Stimulated activated CD8-positive, alpha-beta memory T cell treated with anti-CD3 and anti-CD28 coated beads, Interleukin-7, amount 100 ng/mL, for 48 hours (primary cell): ENCODE measurements around the gene DUSP14.

Experiments used
- DNase-seq, 2 donors: peaks; one replicate each; pipeline ENCODE4 v3.0.0-alpha.2; 2020; ENCODE audit warnings: low read depth in 1 of 2; ENCODE audit errors: extremely low read depth in 1 of 2

DUSP14 gene

DNA sequence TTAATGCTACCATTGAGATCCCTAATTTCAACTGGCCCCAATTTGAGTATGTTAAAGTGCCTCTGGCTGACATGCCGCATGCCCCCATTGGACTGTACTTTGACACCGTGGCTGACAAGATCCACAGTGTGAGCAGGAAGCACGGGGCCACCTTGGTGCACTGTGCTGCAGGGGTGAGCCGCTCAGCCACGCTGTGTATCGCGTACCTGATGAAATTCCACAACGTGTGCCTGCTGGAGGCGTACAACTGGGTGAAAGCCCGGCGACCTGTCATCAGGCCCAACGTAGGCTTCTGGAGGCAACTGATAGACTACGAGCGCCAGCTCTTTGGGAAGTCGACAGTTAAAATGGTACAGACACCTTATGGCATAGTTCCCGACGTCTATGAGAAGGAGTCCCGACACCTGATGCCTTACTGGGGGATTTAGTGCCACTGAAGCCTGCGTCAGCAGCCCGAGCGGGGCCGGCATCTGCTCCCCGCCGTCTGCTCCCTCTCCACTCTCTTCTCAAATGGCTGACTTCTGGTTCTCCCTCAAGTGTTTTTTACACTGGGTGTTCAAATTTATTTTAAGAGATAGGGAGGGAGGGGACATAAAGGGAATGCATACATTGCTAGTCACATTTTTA, 22.9 kb downstream of the DUSP14 start:
- DNase-seq: no peak

DNA sequence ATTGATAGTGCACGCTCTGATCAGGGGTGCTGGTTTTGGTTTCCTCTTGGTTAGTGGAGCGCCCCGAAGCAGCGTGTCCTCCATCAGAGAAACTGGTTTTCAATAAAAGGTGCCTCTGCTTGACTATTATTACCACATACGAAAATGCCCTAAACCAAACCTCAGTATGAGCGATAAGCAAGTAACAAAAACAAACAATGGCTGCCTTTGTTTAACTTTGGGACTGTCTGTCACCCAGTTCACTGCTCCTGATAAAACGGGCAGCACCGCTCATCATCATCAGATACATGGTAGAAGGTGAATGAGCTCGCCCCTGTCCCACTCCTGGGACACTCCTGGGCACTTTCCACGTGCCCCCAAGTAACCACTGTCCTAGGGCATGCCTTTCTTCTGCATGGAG, 24.0 kb downstream of the DUSP14 start:
- no peak for DNase-seq

DNA sequence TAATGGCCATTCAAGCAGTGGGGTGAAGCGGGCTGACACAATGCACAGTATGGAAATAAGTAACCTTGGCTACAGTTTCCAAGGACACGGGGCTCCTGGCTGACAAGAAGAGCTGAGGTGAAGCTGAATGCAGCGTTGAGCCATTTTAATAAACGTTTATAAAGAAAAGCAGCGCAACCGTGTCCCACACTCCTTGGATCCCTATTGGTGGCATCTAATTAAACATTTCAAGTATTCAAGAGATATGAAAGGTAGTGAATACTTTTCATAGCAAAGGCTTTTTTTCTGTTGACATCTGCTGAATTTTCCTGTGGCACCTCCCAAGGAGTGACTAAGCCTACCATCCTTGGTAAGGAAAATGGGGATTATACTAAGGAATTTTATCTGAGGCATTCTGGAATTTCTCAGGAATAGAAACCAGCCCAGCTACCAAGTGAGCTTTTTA, 26.5 kb downstream of the DUSP14 start:
- no peak for DNase-seq

DNA sequence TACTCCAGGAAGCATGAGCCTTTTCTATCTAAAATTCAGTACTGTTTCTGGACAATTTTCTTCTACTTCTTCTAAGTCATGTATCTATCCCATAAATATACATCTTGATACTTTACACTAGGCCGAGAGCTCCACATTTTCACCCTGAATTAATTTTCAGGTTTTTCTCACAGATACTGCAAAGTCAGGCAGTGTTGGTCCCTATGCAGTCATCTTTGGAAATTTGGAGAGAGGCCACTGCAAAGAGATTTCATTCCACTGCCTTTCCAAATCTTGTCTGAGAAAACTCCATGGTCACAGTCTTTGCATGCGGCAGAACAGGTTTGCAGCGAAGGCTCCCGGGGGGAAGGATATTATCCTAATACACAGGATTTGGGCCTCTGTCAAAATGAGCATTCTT, 28.2 kb downstream of the DUSP14 start:
- no peak for DNase-seq

DNA sequence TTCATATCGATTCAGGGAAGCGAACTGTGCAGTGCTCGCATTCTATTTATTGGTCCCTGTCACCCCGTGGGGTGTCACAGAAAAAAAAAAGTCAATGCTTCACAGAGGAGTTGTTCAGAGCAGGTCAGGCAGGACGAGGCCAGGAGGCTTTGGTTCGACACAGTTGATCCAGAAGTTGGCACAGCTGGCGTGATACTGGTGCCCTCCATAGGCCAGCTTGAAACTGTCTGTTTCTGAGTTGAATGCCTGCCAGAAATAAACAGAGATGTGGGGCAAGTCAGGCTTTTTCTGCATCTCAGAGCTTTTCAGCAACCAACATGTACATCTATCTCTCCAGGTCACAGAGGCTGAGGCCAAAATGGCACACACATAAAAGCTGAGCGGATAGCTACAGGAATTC, 29.1 kb downstream of the DUSP14 start:
- no peak for DNase-seq

DNA sequence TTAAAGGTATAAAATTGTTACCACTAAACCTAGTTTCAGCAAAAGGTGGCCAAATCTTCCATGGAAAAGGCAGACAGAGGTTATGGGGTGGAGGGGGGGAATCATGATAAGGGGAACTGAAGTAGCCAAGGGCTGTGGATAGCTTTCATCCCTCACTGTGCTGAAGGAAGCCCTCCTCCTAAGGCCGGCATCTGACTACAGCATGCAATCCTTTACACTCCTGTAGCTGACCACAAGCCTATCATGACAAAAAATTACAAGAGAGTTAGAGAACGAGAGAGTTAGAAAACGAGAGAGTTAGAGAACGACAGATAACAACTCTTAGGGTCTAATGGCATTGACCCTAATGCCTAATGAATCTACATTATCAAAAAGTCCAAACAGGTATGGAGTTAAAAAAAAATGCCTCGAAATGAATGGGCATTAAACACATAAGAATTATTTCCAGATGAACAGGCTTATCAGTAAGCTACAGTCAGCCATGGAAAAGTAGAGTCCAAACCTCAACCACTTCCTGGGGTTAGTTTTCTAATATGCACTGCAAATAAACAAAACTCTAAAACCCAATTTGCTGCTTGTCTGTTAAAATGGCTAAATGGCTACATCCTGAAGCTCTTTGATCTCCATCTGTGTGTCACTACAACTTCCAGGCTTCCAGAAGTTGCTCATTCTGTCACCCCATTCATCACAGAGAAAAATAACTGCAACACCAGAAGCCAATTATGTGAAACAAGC, 29.7 kb downstream of the DUSP14 start:
- no peak for DNase-seq

DNA sequence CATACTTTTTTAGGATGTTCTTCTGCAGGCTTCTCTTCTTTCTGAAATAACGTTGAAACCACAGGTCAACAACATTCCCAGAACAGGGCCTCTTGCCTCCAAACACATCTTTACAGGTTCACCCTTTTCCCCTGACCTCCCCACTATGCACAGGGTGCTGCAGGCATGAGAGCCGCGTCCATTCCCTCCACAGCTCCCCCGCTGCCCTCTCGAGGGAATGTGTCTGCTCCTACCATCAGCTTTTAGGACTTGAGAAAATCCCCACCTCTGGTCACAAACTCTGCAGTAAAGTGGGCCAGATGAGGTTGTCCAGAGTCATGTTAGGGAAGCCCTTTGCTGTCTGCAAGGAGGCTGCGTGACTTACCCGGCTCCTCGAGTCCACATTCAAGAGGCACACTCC, 30.5 kb downstream of the DUSP14 start:
- DNase-seq: no peak

DNA sequence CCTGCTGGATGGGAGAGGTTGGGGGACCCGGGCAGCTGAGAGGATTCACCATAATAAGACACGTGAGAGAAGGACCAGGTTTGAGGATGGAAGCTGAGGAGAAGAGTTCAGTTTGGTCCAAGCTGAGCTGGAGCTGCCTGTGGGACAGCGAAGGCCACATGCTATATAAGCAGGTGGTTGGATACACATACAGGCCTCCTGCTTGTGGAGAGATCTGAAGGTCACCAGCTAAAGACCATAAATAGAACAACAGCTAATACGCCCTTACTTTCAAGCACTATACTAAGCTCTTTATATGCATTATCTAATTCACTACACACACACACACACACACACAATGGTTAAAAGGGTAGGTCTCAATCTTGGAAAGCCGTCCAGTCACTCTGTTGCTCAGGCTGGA, 32.1 kb downstream of the DUSP14 start:
- no peak for DNase-seq

DNA sequence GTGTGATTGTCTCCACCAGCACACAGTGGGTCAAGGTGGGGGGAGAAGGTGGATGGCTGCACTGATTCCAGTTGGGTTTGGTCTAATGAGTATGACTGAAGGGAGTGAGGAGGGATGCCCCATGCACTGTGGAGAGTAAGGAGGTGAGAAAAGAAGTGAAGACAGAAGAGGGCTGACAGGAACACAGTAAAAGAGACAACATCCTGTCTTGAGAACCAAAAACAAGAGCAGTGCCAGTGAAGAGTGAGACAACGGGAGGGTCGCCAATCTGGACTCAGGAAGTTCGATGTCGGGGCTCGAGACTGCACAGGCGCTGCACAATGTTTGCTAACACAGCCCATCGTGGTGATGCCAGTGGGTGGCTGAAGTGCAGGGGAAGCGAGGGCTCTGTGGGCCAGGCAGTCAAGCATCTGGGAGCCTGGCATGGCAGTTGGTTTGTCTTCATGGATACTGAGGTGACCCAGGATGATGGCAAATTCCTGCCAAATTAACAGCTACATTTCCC, 34.1 kb downstream of the DUSP14 start:
- no peak for DNase-seq

DNA sequence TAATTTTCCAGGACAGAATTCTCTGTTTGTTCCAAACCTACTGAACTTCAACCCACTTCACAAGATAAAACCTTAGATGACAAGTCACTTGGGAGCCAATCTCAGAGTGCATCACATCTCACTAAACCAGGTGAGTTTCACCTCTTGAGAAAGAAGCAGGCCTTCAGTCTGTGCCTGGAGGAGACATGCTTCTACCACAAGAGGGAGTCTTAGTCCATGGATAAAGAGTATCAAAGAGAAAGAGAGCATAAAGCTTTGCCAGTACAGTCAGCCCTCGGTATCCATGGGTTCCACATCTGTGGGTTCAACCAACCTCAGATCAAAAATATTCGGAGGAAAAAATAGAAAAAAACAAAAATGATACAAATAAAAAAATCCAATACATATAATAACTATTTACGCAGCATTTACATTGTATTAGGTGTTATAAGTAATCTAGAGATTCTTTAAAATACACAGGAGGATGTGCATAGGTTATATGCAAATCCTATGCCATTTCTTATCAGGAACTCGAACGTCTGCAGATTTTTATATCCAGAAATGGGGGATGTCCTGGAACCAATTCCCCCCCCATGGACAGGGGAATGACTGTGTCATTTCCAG, 37.7 kb downstream of the DUSP14 start:
- DNase-seq: no peak

DNA sequence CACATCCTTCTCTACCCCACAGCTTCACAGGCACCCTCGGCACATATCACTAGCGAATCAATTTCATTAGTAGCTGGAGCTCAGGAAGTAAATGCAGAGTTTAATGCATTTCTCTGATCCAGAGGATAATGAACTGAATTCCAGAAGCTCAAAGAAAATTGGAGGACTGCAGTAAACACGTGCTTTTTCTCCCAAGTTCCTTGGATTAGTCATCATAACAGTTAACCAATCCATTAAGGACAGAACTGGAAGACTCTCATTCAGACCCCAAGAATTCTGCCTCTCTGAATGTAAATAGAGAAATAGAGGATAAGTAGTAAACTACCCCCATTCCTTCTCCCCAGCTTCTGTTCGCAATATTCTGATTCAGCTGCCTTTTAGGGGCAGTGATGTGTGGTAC, 40.7 kb downstream of the DUSP14 start:
- DNase-seq: no peak

DNA sequence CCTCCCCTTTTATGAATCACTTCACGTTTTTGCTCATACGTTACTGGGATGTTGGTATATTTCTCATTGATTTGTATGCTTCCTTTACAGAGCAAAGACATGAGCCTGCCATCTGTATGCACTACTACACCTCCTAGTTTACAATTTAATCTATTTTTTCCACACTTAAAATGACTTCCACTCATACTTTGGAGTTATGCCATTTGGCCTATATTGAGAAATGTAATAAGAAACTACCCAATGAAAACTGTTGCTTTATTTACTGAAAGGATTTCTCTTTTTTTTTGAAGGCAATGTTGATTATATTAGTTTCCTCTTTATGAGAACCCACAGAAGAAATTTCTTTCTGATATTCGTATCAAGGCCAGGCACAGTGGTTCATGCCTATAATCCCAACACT, 43.1 kb downstream of the DUSP14 start:
- no peak for DNase-seq

DNA sequence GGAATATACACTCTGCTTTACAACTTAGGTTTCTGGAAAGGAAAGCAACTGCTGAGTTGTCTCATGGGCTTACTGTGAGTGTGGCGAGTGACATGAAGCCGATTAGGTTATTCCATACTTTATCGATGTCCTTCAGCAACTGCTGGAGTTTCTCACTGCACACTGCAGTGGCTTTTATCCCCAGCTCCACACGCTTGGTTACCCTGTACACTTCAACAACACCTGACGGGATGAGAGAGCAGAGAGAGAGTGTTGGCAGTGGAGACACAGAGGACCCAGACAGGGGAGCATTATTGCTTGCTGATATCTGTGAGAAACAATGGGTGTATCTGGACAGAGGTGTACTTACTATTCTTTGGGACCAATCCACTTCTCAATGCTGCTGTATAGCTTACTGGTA, 46.2 kb downstream of the DUSP14 start:
- DNase-seq: no peak

DNA sequence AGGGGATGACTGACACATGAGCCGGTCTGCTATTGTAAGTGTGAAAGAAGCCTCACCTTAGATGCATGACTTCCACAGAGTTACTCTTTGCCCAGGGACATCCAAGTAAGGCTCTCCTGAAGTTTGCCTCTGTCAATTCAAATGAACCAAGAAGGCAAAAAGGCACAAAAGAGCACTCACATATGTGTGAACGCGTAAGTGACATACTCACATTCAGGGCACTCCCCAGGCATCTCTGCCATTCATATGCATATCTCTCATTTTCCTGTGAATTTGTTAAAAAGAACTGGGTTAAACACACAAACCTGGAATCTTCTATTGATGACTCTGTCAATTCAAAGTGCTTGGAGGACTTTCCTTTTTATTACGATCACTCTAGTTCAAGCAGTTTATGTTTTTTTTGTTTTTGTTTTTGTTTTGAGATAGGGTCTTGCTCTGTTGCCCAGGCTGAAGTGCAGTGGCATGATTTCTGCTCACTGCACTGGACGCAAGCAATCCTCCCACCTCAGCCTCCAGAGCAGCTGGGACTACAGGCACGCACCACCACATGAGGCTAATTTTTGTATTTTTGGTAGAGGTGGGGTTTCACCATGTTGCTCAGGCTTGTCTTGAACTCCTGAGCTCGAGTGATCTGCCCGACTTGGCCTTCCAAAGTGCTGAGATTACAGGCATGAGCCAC, 49.4 kb downstream of the DUSP14 start:
- no peak for DNase-seq

DNA sequence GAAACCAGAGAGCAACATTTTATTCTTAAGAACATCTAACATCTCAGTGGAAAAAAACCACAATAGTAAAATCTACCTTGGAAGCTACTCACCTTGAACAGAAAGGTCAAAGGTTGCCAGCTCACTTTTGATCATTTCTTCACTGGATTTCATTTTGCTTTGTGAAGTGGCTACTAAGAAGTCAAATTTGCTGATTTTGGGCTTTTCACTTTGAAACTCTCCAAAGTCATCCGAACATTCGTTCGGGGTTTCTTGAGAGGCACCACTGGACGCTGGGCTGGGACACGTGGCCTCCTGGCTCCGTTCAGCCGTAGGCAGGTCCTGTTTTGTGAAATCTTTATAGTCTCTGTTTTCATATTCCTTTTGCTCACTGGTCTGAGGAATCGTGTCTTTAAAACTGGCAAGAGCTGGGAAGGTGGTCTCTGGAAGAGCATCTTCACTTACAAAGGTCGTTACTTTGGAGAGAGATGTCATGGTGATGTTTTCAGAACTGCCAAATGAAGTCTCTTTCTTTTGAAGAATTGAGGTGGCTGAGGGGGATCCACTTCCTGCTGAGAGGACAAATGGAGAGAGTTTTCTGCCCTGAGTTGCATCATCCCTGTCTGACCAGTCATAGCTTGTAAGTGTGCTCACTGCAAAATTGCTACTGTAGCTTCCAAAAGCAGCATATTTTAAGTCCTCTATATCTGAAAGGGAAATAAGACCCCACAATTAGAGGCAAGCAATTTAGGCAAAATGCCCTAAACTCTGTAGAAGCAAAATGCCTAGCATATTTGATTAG, 52.4 kb downstream of the DUSP14 start:
- no peak for DNase-seq

DNA sequence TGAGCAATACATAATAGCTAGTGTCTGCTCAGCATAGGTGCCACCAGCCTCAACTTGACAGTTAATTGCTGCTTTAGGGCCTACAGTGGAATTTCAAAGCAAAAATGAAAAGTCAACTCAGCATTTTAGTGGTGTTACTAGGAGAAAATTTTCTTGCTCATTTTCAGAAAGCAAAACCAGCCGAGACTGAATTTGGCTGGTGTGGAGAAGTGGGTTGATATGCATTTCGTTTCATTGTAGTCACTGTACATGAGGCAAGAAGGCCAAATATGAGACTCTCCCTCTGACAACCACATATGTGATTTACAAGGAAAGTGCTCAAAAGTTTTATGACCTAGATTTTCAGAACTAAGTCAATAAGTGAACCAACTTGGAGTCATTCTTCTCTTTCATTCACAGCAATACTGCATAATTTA, 54.0 kb downstream of the DUSP14 start:
- no peak for DNase-seq

DNA sequence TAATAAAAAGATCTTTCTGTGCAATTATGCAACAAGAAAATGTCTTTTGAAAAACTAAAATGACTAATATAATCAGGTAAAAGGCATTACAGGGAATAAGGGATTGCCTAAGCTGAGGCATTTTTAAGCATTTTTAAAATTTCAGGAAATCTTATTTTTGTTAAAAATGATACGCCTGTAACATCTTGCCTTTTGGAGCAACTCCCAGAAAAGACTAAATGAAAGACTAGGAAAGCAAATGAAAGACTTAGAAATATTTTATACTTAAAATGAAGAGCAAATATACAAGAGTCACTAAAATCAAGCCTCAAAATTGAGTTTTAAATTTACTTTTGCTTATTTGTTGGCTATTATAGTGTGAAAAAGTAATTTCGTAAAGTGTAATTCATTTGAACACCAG, 55.8 kb downstream of the DUSP14 start:
- no peak for DNase-seq

DNA sequence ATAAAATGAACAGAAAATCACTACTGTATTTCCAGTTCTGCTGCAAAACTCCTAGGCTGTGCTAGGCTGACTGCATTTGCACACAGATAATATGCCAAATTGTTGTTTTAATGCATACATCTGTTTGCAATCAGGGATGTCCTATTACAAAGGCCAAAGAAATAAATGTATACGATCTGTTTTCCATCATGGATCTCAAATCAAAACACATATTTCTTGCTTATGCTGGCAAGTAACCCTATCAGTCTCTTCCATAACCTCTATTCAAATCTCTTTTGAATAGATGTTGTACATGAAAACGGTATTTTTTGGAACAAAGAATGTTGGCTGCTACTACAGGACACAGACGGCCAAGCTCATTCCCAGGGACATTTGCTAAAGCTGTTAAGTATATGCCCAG, 56.6 kb downstream of the DUSP14 start:
- no peak for DNase-seq

DNA sequence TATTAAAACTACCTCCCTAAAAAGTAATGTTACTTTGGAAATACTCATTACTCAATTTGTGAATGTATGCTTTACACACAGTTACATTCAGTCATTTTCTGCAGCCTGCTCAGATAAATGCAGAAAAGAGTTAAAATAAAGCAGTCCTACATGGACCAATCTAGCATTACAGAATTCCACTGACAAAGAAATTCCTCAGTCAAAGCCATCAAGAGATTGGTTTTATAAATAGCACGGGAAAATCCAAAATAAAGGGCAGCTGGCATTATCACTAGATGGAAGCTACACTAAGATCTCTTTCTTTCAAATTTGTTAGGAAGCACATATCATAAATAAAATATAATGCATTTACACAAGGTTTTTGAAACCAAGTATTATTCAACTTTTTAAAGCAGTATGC, 58.3 kb downstream of the DUSP14 start:
- no peak for DNase-seq

DNA sequence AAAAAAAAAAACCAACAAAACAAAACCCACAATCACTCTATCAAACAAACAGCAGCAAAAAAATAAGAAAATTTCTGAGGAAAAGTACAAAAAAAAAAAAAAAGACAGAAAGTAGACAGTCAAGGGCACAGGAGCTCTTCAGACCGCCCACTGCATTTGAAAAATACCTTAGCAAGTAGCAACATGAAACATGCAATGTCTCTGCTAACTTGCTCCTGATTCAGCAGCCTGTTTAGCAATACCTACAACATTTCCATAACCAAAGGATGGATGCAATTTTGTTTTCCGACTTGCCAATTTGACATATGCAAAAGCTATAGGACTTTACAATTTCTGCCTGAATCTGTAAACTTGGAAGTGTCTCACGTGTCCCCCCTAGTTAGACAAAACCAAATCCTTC, 62.1 kb downstream of the DUSP14 start:
- DNase-seq: no peak

DNA sequence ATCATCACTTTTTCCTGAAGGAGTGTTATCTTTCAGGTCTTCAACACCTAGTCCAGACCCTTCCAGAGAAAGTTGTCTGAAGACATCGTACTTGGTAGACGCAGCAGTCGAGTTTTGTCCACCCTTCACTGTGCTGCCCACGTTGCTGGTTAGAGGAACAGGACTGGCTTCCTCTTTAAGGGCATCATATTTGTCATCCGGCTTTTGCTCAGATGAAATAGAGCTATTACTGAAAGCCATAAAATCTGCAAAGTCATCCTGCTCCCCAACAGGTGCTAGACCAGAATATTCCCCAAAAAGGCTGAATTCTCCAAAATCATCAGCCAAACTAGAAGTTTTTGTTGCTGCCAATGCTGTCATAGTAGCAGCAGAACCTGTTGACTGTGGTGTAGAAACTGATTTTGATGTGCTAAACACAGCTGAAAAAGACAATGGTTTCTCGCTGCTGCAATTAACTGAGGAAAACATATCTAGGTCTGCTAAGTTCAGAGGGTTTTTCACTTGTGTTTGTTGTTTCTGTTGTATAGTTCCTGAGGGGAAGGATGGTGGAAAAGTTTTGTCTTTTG, 63.8 kb downstream of the DUSP14 start:
- DNase-seq: no peak
